HL-60 (cell line): ENCODE measurements around the gene CREB3L1.

Experiments
- DNase-seq, 2 experiments: peaks; one replicate each; pipeline ENCODE4 v3.0.0-alpha.2; 2010 to 2020; ENCODE audit warnings: low read depth in 1 of 2, low spot score in 1 of 2
- H3K27ac ChIP-seq: fragments of 250-450 bp; sonication (Bioruptor Pico); replicated peaks from 2 replicates; pipeline ENCODE4 v1.5.1; 2020; ENCODE audit warnings: mild to moderate bottlenecking, moderate library complexity
- H3K27me3 ChIP-seq: fragments of 250-450 bp; sonication (Bioruptor Pico); 2 replicates; pipeline ENCODE4 v1.5.1; 2021; ENCODE audit warnings: mild to moderate bottlenecking, moderate library complexity; ENCODE audit not compliant: insufficient read depth, poor library complexity, severe bottlenecking
- H3K4me3 ChIP-seq: replicated peaks from 2 replicates; pipeline ENCODE4 v1.5.1; 2011; ENCODE audit warnings: mild to moderate bottlenecking, control low read depth, low read length; ENCODE audit not compliant: insufficient read depth
- CTCF ChIP-seq: IDR thresholded peaks from one replicate; pipeline ENCODE4 v1.5.1; 2011; ENCODE audit warnings: low read length, control low read depth, inconsistent platforms; ENCODE audit not compliant: insufficient read depth
- GABPA ChIP-seq: IDR thresholded peaks from 2 replicates; pipeline ENCODE4 v1.6.1; 2012; ENCODE audit warnings: low read depth
- POLR2AphosphoS5 ChIP-seq: IDR thresholded peaks from 2 replicates; pipeline ENCODE4 v1.6.1; 2012; ENCODE audit warnings: low read depth
- REST ChIP-seq: IDR thresholded peaks from 2 replicates; pipeline ENCODE4 v1.6.1; 2012; ENCODE audit warnings: low read depth; ENCODE audit not compliant: insufficient replicate concordance
- SPI1 ChIP-seq: IDR thresholded peaks from 2 replicates; pipeline ENCODE4 v1.6.1; 2012; ENCODE audit warnings: low read depth, mild to moderate bottlenecking, borderline replicate concordance

Gene CREB3L1

DNA sequence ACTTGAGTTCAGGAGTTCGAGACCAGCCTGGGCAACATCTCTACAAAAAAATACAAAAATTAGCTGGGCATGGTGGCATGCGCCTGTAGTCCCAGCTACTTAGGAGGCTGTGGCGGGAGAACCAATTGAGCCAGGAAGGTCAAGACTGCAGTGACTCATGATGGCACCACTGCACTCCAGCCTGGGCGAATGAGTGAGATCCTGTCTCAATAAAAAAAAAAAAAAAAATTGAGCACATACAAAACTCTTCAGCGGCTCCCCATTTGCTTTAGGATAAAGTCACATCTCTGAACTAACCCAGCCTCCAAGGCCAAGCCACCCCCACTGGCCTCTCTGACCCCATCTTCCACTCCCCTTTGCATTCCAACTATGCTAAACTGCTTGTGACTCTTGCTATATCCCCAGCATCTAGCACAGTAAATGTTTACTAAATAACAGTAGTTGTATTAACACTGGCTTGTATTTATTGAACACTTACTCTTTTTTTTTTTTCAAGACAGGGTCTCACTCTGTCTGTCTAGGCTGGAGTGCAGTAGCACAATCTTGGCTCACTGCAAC, 28.9 kb downstream of the CREB3L1 start:
- no peak overlapping the region for H3K4me3 ChIP-seq
- no peak for TF ChIP-seq REST
- no peak for TF ChIP-seq CTCF
- no peak for TF ChIP-seq SPI1
- TF ChIP-seq GABPA = no peak
- TF ChIP-seq POLR2AphosphoS5 = no peak
- H3K27ac ChIP-seq = no peak overlapping the region
- H3K27me3 ChIP-seq = no peaks in the 10 kb centered on the region
- DNase-seq = no peak

DNA sequence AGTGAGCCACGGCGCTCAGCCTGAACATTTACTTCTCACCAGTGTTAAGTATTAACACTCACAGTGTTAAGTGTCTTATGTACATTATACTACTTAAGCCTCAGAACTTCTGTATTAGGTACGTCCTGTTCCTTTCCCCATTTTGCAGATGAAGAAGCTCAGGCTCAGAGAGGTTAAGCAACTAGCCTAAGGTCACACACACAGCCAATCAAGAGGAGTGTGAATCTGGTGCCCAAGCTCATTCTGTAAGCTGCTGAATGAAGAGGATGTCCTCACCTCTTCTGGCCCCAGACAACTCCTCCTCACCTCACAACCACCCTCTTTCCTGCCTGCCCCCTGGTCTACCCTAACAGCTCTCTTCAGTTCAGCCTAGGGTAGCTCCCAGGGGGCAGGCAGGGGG, 29.9 kb downstream of the CREB3L1 start:
- H3K27ac ChIP-seq = no peak overlapping the region
- TF ChIP-seq CTCF = no peak
- TF ChIP-seq REST = no peak
- TF ChIP-seq SPI1 = no peak
- no peak for TF ChIP-seq GABPA

GRCh38 chr11:46307785-46308341, 30.4 kb downstream of the CREB3L1 start:
- no peak overlapping the region for H3K27ac ChIP-seq
- DNase-seq = no peak
- TF ChIP-seq REST (no peak), SPI1 (no peak), CTCF (no peak), GABPA (no peak), POLR2AphosphoS5 (no peak)

More for the DNA sequence above, 29.9 kb downstream of the CREB3L1 start:
- Histone ChIP-seq H3K27me3 (no peaks in the 10 kb centered on the region), H3K4me3 (no peak overlapping the region)
- DNase-seq = no peak

More at GRCh38 chr11:46307785-46308341, 30.4 kb downstream of the CREB3L1 start:
- H3K27me3 ChIP-seq = no peaks in the 10 kb centered on the region
- H3K4me3 ChIP-seq = no peak overlapping the region
